H9 (cell line): ENCODE results near the gene ACTL6B. TPM values are rescaled to one million over a fixed set of nuclear protein-coding genes. Genes with fewer than 3 reads are reported as not detected.

ENCODE experiments used
- DNase-seq: peaks from one replicate; pipeline ENCODE4 v3.0.0-alpha.2; 2017
- H2AFZ ChIP-seq: one replicate; pipeline ENCODE4 v1.6.1; 2013; ENCODE audit warnings: mild to moderate bottlenecking, low read length, control low read depth, moderate library complexity
- H2AK5ac ChIP-seq: 2 replicates; pipeline ENCODE4 v1.6.1; 2013; ENCODE audit warnings: low read length, control low read depth, mixed read lengths; ENCODE audit not compliant: insufficient read length
- H2BK120ac ChIP-seq: one replicate; pipeline ENCODE4 v1.6.1; 2013; ENCODE audit warnings: low read depth, mild to moderate bottlenecking, low read length, control low read depth, inconsistent platforms; ENCODE audit not compliant: poor library complexity, severe bottlenecking
- H2BK12ac ChIP-seq: 2 replicates; pipeline ENCODE4 v1.6.1; 2013; ENCODE audit warnings: low read length, control low read depth, mixed read lengths, low read depth; ENCODE audit not compliant: insufficient read length
- H2BK15ac ChIP-seq: 2 replicates; pipeline ENCODE4 v1.6.1; 2013; ENCODE audit warnings: low read depth, low read length, control low read depth
- H2BK20ac ChIP-seq: one replicate; pipeline ENCODE4 v1.6.1; 2013; ENCODE audit warnings: low read depth, mild to moderate bottlenecking, low read length, control low read depth, inconsistent platforms; ENCODE audit not compliant: poor library complexity, severe bottlenecking
- H2BK5ac ChIP-seq: 2 replicates; pipeline ENCODE4 v1.6.1; 2013; ENCODE audit warnings: low read length, control low read depth, mixed read lengths; ENCODE audit not compliant: insufficient read length
- H3K14ac ChIP-seq: 2 replicates; pipeline ENCODE4 v1.6.1; 2013; ENCODE audit warnings: low read length, control low read depth; ENCODE audit not compliant: insufficient read depth
- H3K18ac ChIP-seq: 2 replicates; pipeline ENCODE4 v1.6.1; 2013; ENCODE audit warnings: low read depth, mild to moderate bottlenecking, mixed read lengths, low read length, control low read depth; ENCODE audit not compliant: insufficient read length
- H3K23ac ChIP-seq: 2 replicates; pipeline ENCODE4 v1.6.1; 2013; ENCODE audit warnings: low read length, control low read depth, mixed read lengths, low read depth; ENCODE audit not compliant: insufficient read length
- H3K23me2 ChIP-seq: 2 replicates; pipeline ENCODE4 v1.6.1; 2013; ENCODE audit warnings: low read depth, mild to moderate bottlenecking, mixed read lengths, low read length, control low read depth; ENCODE audit not compliant: insufficient read length, poor library complexity, severe bottlenecking
- H3K27ac ChIP-seq: 2 replicates; pipeline ENCODE4 v1.5.1; 2013; ENCODE audit warnings: low read length, control low read depth, mixed read lengths, low read depth; ENCODE audit not compliant: insufficient read length
- H3K27me3 ChIP-seq: 2 replicates; pipeline ENCODE4 v1.6.1; 2013; ENCODE audit warnings: low read length, control low read depth, inconsistent platforms; ENCODE audit not compliant: insufficient read depth
- H3K4ac ChIP-seq: 2 replicates; pipeline ENCODE4 v1.6.1; 2013; ENCODE audit warnings: low read depth, mild to moderate bottlenecking, control low read depth, inconsistent platforms, low read length, moderate library complexity
- H3K4me1 ChIP-seq: 2 replicates; pipeline ENCODE4 v1.6.1; 2013; ENCODE audit warnings: low read length, control low read depth, inconsistent platforms; ENCODE audit not compliant: insufficient read depth
- H3K4me2 ChIP-seq: 2 replicates; pipeline ENCODE4 v1.6.1; 2013; ENCODE audit warnings: low read length, control low read depth, mixed read lengths; ENCODE audit not compliant: insufficient read length, insufficient read depth
- H3K56ac ChIP-seq: 2 replicates; pipeline ENCODE4 v1.6.1; 2013; ENCODE audit warnings: low read depth, mild to moderate bottlenecking, mixed read lengths, low read length, control low read depth; ENCODE audit not compliant: insufficient read length
- H3K79me1 ChIP-seq: 2 replicates; pipeline ENCODE4 v1.6.1; 2013; ENCODE audit warnings: low read depth, mild to moderate bottlenecking, moderate library complexity, low read length, control low read depth, inconsistent platforms; ENCODE audit not compliant: insufficient read depth, poor library complexity, severe bottlenecking
- H3K79me2 ChIP-seq: 2 replicates; pipeline ENCODE4 v1.6.1; 2013; ENCODE audit warnings: low read length, control low read depth, inconsistent platforms; ENCODE audit not compliant: insufficient read depth
- H3K9ac ChIP-seq: 2 replicates; pipeline ENCODE4 v1.6.1; 2013; ENCODE audit warnings: low read length, control low read depth, mixed read lengths; ENCODE audit not compliant: insufficient read length; ENCODE audit errors: extremely low read depth
- H3K9me3 ChIP-seq: one replicate; pipeline ENCODE4 v1.6.1; 2013; ENCODE audit warnings: low read depth, low read length, inconsistent platforms; ENCODE audit not compliant: control insufficient read depth
- H3T11ph ChIP-seq: one replicate; pipeline ENCODE4 v1.6.1; 2013; ENCODE audit warnings: mild to moderate bottlenecking, low read length, control low read depth, inconsistent platforms
- H4K20me1 ChIP-seq: one replicate; pipeline ENCODE4 v1.6.1; 2013; ENCODE audit not compliant: control insufficient read depth, insufficient read length, insufficient read depth
- H4K5ac ChIP-seq: 2 replicates; pipeline ENCODE4 v1.6.1; 2013; ENCODE audit warnings: low read depth, mild to moderate bottlenecking, mixed read lengths, low read length, control low read depth; ENCODE audit not compliant: insufficient read length
- H4K8ac ChIP-seq: replicated peaks from 2 replicates; pipeline ENCODE4 v1.6.1; 2013; ENCODE audit warnings: low read length, control low read depth, mixed read lengths, low read depth; ENCODE audit not compliant: insufficient read length
- H4K91ac ChIP-seq: 2 replicates; pipeline ENCODE4 v1.6.1; 2013; ENCODE audit warnings: low read depth, mild to moderate bottlenecking, moderate library complexity, mixed read lengths, low read length, control low read depth; ENCODE audit not compliant: insufficient read length
- H3K27ac Mint-ChIP-seq, 3 experiments: 2 replicates in 2 of 3; 3 replicates in 1 of 3; pipeline ENCODE4 v1.8.0; 2020 to 2021; ENCODE audit warnings: mixed read lengths in 3 of 3, mild to moderate bottlenecking in 1 of 3, moderate library complexity in 1 of 3
- H3K27me3 Mint-ChIP-seq: 2 replicates; pipeline ENCODE4 v1.8.0; 2021; ENCODE audit warnings: low read depth, mild to moderate bottlenecking, moderate library complexity, mixed read lengths
- H3K36me3 Mint-ChIP-seq, 3 experiments: 2 replicates in 2 of 3; 3 replicates in 1 of 3; pipeline ENCODE4 v1.8.0; 2020 to 2021; ENCODE audit warnings: low read depth in 3 of 3, mixed read lengths in 3 of 3; ENCODE audit not compliant: insufficient read depth in 1 of 3
- H3K4me1 Mint-ChIP-seq, 2 experiments: 2 replicates each; pipeline ENCODE4 v1.8.0; 2020; ENCODE audit warnings: mixed read lengths in 2 of 2
- H3K4me3 Mint-ChIP-seq, 2 experiments: 2 replicates in 1 of 2; 3 replicates in 1 of 2; pipeline ENCODE4 v1.8.0; 2020 to 2021; ENCODE audit warnings: mild to moderate bottlenecking in 2 of 2, mixed read lengths in 2 of 2, moderate library complexity in 1 of 2
- H3K9me3 Mint-ChIP-seq, 2 experiments: 2 replicates in 1 of 2; 3 replicates in 1 of 2; pipeline ENCODE4 v1.8.0; 2020; ENCODE audit warnings: mild to moderate bottlenecking in 2 of 2, mixed read lengths in 2 of 2, moderate library complexity in 1 of 2
- WGBS: extraction: QIAGEN DNeasy Blood & Tissue Kit; methylation state at CpG from one replicate; pipeline ENCODE4 v1.1.7; 2013; ENCODE audit warnings: missing lambda C conversion rate, low lambda C conversion rate, mixed read lengths; ENCODE audit not compliant: insufficient read length; ENCODE audit errors: extremely low coverage; 5-methylcytosine and 5-hydroxymethylcytosine counted together
- total RNA-seq: library from RNA; stranded (reverse); gene quantifications from 2 replicates; pipeline ENCODE4 v1.2.1, GENCODE V29; 2021
- TF ChIP-seq, protein P1 (sequence below): fragments of 200-600 bp; sonication (generic); conservative IDR thresholded peaks from 3 replicates; pipeline ENCODE4 v1.8.0; 2021; ENCODE audit warnings: antibody characterized with exemption, mild to moderate bottlenecking

Gene ACTL6B
- total RNA-seq, 1 experiment from 2014 or later = 0.50 TPM

DNA sequence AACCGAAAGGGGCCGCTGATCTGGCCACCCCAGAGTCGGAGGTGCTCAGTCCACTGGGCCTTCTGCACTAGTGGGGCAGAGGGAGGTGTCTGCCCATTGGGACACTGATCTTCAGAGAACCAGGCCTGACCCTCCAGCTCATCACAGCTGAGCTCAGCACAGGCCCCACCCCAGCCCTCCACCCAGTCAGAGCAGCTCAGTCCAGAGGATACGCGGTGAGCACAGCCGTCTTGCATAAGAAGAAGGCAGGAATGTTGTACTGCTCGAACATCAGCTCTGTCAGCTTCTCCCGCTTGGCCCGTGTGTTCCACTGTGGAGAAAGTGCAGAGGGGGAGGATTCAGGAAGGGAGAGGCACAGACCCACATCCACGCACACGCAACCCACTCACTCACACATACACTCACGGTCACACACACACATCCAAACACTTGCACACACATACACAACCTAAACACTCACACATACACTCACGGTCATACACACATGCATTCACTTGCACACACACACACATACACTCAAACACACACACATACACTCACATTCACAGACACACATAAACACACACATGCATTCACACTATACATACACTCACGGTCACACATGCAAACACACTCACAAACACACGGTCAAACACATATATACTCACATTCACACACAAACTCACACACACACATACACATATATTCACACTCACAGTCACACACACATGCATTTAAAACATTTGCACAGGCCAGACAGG, 6.3 kb downstream of the ACTL6B start:
- Histone ChIP-seq H2BK120ac (no peak overlapping the region), H4K91ac (no peak overlapping the region), H3K9ac (no peak overlapping the region), H3K18ac (no peak overlapping the region), H3K79me1 (no peaks in the 10 kb centered on the region), H3K56ac (peak overlapping the region; percentile 13), H2BK12ac (no peak overlapping the region), H3K4me2 (no peak overlapping the region), H2BK20ac (no peak overlapping the region), H3K79me2 (no peaks in the 10 kb centered on the region), H2AFZ (no peak overlapping the region), H2BK5ac (no peak overlapping the region), H3K23ac (no peak overlapping the region), H3K4me1 (no peaks in the 10 kb centered on the region), H2BK15ac (no peak overlapping the region), H4K5ac (no peak overlapping the region), H4K20me1 (no peaks in the 10 kb centered on the region), H3K14ac (no peak overlapping the region), H3T11ph (no peak overlapping the region), H3K27ac (no peak overlapping the region), H3K23me2 (no peaks in the 10 kb centered on the region), H2AK5ac (no peak overlapping the region), H3K27me3 (peaks cover 5% of the 10 kb centered on the region), H3K9me3 (no peaks in the 10 kb centered on the region), H4K8ac (no peak overlapping the region), H3K4ac (no peak overlapping the region)
- Mint-ChIP-seq H3K27ac (no peak overlapping the region), H3K27me3 (peaks cover 47% of the 10 kb centered on the region), H3K4me3 (no peak overlapping the region), H3K9me3 (no peaks in the 10 kb centered on the region), H3K4me1 (peaks cover 10 to 13% of the 10 kb centered on the region in 2 experiments), H3K36me3 (no peaks in the 10 kb centered on the region)
- 100% methylated on average over 3 of the region's 15 CpGs for whole genome bisulfite sequencing
- TF ChIP-seq, protein P1, sequence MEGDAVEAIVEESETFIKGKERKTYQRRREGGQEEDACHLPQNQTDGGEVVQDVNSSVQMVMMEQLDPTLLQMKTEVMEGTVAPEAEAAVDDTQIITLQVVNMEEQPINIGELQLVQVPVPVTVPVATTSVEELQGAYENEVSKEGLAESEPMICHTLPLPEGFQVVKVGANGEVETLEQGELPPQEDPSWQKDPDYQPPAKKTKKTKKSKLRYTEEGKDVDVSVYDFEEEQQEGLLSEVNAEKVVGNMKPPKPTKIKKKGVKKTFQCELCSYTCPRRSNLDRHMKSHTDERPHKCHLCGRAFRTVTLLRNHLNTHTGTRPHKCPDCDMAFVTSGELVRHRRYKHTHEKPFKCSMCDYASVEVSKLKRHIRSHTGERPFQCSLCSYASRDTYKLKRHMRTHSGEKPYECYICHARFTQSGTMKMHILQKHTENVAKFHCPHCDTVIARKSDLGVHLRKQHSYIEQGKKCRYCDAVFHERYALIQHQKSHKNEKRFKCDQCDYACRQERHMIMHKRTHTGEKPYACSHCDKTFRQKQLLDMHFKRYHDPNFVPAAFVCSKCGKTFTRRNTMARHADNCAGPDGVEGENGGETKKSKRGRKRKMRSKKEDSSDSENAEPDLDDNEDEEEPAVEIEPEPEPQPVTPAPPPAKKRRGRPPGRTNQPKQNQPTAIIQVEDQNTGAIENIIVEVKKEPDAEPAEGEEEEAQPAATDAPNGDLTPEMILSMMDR = no peak
- no peak for DNase-seq
